Nephron progenitor cell (in vitro differentiated cells): ENCODE data around the gene PRSS12.

ENCODE experiments used
- DNase-seq: peaks from one replicate; pipeline ENCODE4 v3.0.0; 2021
- H3K27ac Mint-ChIP-seq: 2 replicates; pipeline ENCODE4 v1.8.0; 2021; ENCODE audit warnings: mild to moderate bottlenecking, moderate library complexity, mixed read lengths
- H3K27me3 Mint-ChIP-seq: 2 replicates; pipeline ENCODE4 v1.8.0; 2021; ENCODE audit warnings: mild to moderate bottlenecking, low read depth, mixed read lengths; ENCODE audit not compliant: poor library complexity
- H3K36me3 Mint-ChIP-seq: 2 replicates; pipeline ENCODE4 v1.8.0; 2021; ENCODE audit warnings: low read depth, mixed read lengths
- H3K4me1 Mint-ChIP-seq: 2 replicates; pipeline ENCODE4 v1.8.0; 2021; ENCODE audit warnings: mixed read lengths
- H3K4me3 Mint-ChIP-seq: 2 replicates; pipeline ENCODE4 v1.8.0; 2021; ENCODE audit warnings: mild to moderate bottlenecking, moderate library complexity, mixed read lengths
- H3K9me3 Mint-ChIP-seq: 2 replicates; pipeline ENCODE4 v1.8.0; 2021; ENCODE audit warnings: mild to moderate bottlenecking, moderate library complexity, mixed read lengths
- TF ChIP-seq, protein P1 (sequence below): fragments of 200-600 bp; sonication (generic); IDR thresholded peaks from 2 replicates; pipeline ENCODE4 v1.5.0; 2021; ENCODE audit warnings: antibody characterized with exemption

PRSS12 gene

DNA sequence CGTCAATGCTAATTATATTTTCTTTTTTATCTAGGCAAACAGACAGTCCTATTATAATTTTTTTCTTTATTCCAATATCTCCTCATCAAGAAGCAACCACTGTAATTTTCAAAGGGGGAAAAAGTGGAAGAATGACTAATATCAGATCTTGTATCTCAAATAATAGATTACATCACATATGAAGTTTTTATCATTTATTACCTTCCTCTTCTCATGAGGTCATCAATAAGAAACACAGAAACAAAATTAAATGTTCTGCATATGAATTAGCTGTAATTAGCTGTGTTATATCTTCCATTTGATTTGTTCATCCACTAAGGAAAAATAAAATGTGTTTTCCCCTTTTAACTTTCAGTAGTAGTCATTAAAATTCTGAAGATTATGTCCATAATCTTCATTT lies 14.3 kb downstream of the PRSS12 start:
- H3K4me1 Mint-ChIP-seq: no peaks in the 10 kb centered on the region
- DNase-seq: no peak
- no peak overlapping the region for H3K4me3 Mint-ChIP-seq
- H3K9me3 Mint-ChIP-seq: no peaks in the 10 kb centered on the region
- H3K27ac Mint-ChIP-seq: no peak overlapping the region
- H3K27me3 Mint-ChIP-seq: peaks cover 3% of the 10 kb centered on the region
- TF ChIP-seq, protein P1, sequence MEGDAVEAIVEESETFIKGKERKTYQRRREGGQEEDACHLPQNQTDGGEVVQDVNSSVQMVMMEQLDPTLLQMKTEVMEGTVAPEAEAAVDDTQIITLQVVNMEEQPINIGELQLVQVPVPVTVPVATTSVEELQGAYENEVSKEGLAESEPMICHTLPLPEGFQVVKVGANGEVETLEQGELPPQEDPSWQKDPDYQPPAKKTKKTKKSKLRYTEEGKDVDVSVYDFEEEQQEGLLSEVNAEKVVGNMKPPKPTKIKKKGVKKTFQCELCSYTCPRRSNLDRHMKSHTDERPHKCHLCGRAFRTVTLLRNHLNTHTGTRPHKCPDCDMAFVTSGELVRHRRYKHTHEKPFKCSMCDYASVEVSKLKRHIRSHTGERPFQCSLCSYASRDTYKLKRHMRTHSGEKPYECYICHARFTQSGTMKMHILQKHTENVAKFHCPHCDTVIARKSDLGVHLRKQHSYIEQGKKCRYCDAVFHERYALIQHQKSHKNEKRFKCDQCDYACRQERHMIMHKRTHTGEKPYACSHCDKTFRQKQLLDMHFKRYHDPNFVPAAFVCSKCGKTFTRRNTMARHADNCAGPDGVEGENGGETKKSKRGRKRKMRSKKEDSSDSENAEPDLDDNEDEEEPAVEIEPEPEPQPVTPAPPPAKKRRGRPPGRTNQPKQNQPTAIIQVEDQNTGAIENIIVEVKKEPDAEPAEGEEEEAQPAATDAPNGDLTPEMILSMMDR: no peak
- no peaks in the 10 kb centered on the region for H3K36me3 Mint-ChIP-seq

DNA sequence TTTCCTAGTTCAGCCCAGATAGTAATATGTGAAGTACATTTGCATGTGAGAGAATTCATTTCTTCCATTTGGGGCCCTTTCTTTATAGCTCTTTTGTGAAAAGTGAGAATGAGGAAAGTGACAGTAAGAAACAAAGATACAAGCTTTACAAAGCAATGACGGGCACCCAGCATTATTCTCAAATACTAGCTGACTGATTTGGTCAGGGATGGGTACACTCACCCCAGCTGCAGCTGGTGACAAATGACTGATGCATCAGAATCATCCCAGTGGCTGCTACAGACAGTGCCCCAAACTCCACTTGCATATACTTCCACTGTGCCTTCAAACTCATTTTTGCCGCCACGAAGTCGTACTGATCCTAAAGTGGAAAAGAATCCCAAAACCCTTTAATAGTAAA lies 14.8 kb downstream of the PRSS12 start:
- TF ChIP-seq, protein P1: no peak
- peaks cover 2% of the 10 kb centered on the region for H3K27me3 Mint-ChIP-seq
- H3K4me1 Mint-ChIP-seq: no peaks in the 10 kb centered on the region
- no peaks in the 10 kb centered on the region for H3K9me3 Mint-ChIP-seq
- no peak overlapping the region for H3K27ac Mint-ChIP-seq
- no peaks in the 10 kb centered on the region for H3K36me3 Mint-ChIP-seq
- no peak for DNase-seq
- H3K4me3 Mint-ChIP-seq: no peak overlapping the region

DNA sequence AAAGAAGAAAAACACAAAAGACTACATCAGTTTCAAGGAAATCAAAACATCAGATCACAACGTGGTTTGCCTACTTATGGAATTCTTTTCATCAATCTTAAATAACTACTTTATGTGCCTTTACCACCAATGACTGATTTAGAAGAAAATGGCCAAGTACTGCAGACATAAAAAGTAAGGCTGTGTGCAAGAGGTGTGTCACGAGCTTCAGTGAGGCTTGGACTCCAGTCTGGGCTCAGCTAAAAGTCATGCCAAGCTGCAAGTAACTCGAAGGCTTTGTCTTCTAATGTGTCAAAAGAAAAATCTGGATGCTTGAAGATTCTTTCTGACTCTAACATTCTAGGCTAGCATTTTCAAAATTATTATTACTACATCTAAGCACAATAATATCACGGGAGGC lies 17.0 kb downstream of the PRSS12 start:
- DNase-seq: no peak
- no peaks in the 10 kb centered on the region for H3K9me3 Mint-ChIP-seq
- H3K4me1 Mint-ChIP-seq: no peaks in the 10 kb centered on the region
- no peaks in the 10 kb centered on the region for H3K27me3 Mint-ChIP-seq
- TF ChIP-seq, protein P1: no peak
- H3K36me3 Mint-ChIP-seq: no peaks in the 10 kb centered on the region
- no peak overlapping the region for H3K27ac Mint-ChIP-seq
- H3K4me3 Mint-ChIP-seq: no peak overlapping the region

DNA sequence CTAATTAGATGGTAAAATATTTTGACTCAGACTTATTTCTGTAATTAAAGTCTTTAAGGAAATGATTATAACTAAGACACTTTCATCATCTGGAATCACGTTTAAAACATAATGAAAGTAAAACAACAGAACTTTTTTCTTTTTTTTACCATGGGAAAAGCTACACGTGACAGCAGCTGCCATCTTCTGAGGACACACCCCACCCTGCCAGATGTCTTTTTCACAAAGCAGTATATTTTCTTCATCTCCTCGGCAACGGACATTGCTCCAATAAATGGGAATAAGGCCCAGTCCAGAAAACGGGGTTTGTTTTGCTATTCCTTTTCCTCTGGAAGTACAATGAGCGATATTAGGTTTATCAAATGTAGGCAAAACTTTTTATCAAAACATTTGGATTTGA lies 17.5 kb downstream of the PRSS12 start:
- Mint-ChIP-seq H3K4me3 (no peak overlapping the region), H3K27ac (no peak overlapping the region), H3K9me3 (no peaks in the 10 kb centered on the region), H3K27me3 (no peaks in the 10 kb centered on the region), H3K36me3 (no peaks in the 10 kb centered on the region), H3K4me1 (peaks cover 1% of the 10 kb centered on the region)
- TF ChIP-seq, protein P1: no peak
- no peak for DNase-seq

DNA sequence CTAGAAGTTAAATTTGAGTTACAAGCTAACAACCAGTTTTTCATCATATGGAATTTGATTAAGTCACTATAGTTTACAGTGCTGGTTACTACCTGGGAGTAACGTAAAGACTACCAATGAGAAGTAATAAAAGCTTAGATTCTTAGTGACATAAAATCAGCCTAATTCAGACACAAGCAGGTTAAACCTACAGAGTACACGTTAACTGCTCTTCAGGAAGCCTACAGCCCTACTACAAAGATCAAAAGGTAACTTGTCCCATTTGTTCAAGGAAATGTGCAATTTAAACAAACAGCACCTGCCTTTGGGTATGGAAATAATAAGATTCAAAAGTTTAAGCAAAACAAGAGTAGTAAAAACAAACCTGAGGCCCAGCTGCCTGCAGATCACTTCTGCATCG lies 21.5 kb downstream of the PRSS12 start:
- H3K27ac Mint-ChIP-seq: no peak overlapping the region
- TF ChIP-seq, protein P1: no peak
- H3K9me3 Mint-ChIP-seq: no peaks in the 10 kb centered on the region
- no peaks in the 10 kb centered on the region for H3K27me3 Mint-ChIP-seq
- no peak for DNase-seq
- no peaks in the 10 kb centered on the region for H3K36me3 Mint-ChIP-seq
- H3K4me1 Mint-ChIP-seq: peaks cover 9% of the 10 kb centered on the region
- no peak overlapping the region for H3K4me3 Mint-ChIP-seq

DNA sequence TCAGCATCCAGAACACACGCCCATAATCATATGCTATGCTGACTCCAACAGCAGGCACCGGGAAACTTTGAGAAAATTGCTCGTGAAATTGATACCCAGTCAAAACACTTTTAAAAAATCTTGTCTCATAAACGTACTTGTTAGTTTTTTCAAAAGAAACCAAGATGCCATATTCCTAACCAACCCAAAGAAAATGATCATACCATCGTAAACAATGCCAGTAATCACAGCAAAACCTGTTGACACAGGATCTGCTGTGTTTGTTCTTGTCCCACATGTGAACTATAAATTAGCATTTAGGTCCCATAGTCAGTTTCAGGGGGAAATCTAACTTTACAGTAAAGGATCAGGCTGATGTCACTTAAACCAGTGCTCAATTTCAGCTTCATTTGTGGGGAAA lies 23.0 kb downstream of the PRSS12 start:
- H3K4me3 Mint-ChIP-seq: no peak overlapping the region
- TF ChIP-seq, protein P1: no peak
- no peaks in the 10 kb centered on the region for H3K9me3 Mint-ChIP-seq
- no peaks in the 10 kb centered on the region for H3K36me3 Mint-ChIP-seq
- H3K27me3 Mint-ChIP-seq: no peaks in the 10 kb centered on the region
- H3K4me1 Mint-ChIP-seq: peaks cover 9% of the 10 kb centered on the region
- no peak overlapping the region for H3K27ac Mint-ChIP-seq
- DNase-seq: no peak
